ENCODE data around the gene SERPINA4.

Gene SERPINA4

DNA sequence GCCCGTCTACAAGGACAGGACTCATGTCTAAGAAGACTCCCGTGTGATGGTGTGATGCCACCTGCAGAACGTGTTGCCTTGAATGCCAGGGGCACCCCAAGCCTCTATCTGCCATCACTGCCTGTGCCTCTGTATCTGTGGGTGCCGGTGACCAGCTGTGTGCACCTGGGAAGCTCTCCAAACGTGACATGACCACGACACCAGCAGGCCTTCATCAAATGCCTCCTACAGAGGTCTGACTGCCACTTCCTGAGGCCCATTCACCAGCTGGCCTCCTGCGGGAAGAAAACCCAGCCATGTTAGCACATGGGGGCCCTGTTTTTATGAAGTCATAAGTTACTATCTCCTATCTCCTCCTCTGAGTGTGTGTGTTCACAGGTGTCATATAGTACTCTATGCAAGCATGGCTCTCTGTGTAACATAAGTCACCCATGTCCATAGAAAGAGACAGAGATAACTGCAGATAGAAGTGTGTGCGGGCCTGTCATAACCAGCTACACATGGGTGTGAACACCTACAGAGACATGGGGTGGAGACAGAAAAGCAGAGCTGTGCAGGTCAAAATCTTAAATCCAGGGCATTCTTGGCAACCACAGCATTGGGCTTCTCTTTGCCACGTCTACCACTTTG is 18.3 kb upstream of the SERPINA4 start:
- TF ChIP-seq, protein P1, sequence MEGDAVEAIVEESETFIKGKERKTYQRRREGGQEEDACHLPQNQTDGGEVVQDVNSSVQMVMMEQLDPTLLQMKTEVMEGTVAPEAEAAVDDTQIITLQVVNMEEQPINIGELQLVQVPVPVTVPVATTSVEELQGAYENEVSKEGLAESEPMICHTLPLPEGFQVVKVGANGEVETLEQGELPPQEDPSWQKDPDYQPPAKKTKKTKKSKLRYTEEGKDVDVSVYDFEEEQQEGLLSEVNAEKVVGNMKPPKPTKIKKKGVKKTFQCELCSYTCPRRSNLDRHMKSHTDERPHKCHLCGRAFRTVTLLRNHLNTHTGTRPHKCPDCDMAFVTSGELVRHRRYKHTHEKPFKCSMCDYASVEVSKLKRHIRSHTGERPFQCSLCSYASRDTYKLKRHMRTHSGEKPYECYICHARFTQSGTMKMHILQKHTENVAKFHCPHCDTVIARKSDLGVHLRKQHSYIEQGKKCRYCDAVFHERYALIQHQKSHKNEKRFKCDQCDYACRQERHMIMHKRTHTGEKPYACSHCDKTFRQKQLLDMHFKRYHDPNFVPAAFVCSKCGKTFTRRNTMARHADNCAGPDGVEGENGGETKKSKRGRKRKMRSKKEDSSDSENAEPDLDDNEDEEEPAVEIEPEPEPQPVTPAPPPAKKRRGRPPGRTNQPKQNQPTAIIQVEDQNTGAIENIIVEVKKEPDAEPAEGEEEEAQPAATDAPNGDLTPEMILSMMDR (IDR thresholded peaks at IDR 0.05; ENCODE audit: borderline replicate concordance, insufficient read depth, low read depth, low read length): no peak
- no peak overlapping the region for H3K4me3 ChIP-seq (ENCODE audit: low read depth, low read length)

DNA sequence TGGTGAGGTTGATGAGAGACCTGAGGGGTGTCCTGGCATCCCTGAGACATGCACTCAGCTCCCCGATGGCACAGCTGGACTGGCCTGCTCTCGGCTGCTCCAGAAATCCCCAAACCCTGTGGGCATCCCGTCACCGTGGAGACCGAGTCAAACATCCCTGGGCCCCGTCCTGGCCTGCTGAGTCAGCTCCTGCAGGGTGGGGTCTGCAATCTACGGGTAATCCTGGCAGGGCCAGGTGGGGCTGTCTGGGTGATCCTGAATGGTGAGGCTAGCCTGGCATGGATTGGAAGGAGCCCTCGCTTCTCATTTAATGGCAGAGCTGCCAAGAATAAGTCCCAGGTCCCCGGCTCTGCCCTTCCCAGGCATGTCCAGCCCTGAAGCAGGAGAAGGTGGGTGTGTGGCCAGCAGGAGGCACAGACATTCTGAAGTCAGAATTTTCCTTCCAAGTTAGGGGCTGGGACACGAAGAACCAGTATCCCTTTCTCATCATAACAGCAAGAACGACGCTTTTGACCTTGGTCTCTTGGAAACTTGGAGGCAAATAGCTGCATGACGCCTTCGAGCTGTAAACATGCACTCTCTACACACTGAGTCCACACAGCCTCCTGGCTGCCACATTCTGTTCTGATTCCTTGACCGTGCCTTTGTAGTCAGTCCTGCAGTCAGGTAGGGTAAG is 17.7 kb upstream of the SERPINA4 start:
- TF ChIP-seq, protein P1 (IDR thresholded peaks at IDR 0.05; ENCODE audit: borderline replicate concordance, insufficient read depth, low read depth, low read length): no peak
- no peak overlapping the region for H3K4me3 ChIP-seq (ENCODE audit: low read depth, low read length)

DNA sequence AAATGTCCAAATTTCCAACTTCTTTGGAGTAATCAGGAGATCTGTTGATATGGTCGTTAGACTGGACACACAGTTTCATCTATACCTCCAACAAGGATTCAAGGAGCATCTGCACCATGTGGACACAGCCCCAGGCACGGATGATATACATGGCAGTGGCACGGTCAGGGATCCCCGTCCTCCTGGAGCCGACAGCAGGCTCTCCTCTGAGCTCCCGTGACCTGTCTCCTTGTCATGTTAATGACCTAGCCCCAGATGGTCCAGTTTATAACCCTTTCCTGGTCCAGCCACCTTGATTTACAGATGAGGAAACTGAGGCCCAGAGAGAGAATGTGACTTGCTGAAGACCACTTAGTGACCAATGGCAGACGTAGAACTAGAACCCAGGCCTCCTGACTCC is 16.5 kb upstream of the SERPINA4 start:
- TF ChIP-seq, protein P1 (IDR thresholded peaks at IDR 0.05; ENCODE audit: borderline replicate concordance, insufficient read depth, low read depth, low read length): no peak
- no peak overlapping the region for H3K4me3 ChIP-seq (ENCODE audit: low read depth, low read length)

DNA sequence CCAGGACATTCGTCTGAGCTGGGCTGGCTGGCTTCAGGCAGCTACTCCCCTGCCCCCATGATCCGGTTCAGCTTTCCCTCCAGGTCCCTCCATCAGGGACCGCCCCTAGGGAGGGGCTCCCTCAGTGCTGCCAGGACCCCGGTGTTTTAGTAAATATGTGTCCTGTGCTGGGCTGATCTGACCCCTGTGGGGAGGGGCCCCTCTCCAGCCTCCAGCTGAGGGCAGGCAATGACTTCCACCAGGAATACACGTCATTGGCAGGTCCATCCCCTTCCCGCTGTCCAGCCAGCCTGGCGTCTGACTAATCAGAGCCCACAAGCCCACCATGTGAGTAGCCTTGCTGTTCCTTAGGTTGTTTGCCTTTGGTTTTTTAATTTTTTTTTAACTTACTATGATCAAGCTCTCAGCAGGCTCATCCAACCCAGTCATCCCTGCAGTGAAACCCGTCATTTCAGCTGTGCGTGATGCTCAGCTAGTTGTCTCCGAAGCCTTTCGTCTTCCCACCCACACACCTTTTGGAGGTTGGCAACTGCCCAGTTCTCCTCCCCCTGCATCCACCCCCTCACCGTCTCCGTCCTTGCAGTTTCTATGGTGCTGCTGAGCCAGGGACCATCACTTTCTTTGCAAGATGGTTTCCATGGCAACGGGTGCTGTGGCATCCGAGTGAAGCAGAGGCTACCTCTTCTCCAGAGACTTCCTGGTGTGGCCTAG is 16.0 kb upstream of the SERPINA4 start:
- TF ChIP-seq, protein P1 (IDR thresholded peaks at IDR 0.05; ENCODE audit: borderline replicate concordance, insufficient read depth, low read depth, low read length): no peak
- no peak overlapping the region for H3K4me3 ChIP-seq (ENCODE audit: low read depth, low read length)

DNA sequence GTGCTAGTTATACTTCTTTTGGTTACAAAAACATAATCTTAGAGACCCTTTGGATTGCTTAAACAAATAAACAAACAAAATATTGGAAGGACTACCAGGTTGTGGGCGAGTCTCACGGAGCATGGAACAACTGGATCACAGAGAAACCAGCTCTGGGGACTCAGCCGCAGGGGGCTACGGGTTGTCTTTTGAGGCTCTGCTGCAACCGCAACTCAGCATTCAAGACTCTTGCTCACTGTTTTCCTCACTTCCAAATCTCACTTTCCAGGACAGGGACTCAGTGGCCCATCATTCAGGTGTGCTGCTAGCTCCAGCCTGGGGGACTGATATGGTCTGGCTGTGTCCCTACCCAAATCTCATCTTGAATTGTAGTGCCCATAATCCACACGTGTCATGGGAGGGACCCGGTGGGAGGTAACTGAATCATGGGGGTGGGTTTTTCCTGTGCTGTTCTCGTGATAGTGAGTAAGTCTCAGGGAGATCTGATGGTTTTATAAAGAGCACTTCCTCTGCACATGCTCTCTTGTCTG is 14.0 kb upstream of the SERPINA4 start:
- H3K4me3 ChIP-seq (ENCODE audit: low read depth, low read length): no peak overlapping the region
- TF ChIP-seq, protein P1 (IDR thresholded peaks at IDR 0.05; ENCODE audit: borderline replicate concordance, insufficient read depth, low read depth, low read length): no peak

DNA sequence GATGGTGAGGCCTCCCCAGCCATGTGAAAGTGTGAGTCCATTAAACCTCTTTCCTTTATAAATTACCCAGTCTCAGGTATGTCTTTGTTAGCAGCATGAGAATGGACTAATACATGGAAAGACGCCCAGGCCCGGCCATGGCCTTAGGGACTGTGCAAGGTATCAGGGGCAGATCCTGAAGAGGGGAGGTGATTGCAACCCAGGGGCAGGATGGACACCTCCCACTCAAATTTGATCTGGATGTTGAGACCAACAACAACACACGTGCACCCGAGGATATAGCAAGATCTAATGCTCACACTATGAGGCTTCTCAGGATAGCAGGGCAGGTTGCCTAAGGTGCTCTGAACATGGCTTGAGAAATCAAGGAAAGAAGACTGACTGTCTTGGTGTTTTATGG is 13.5 kb upstream of the SERPINA4 start:
- TF ChIP-seq, protein P1 (IDR thresholded peaks at IDR 0.05; ENCODE audit: borderline replicate concordance, insufficient read depth, low read depth, low read length): no peak
- no peak overlapping the region for H3K4me3 ChIP-seq (ENCODE audit: low read depth, low read length)

Measured in GM12875 (cell line).